ENCODE measurements around the gene CCSER1. TPM values are rescaled to one million over a fixed set of nuclear protein-coding genes. Genes with fewer than 3 reads are reported as not detected.

CCSER1 gene
- total RNA-seq, 1 experiment from 2014 or later: 0.05 TPM

DNA sequence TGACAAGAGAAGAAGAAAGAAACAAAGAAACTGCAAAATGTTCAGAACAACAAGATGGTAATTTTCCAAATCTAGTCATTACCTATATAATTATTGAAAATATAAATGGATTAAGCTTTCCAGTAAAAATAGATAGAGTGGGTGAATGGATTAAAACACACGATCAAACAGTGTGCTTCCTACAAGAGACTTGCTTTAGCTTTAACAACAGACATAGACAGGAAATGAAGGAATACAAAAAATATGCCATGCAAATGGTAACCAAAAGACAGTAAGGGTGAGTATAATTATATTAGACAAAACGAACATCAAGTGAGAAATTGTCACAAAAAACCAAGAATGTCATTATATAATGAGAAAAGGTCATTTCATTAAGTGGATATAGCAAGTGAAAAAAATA, 842.8 kb downstream of the CCSER1 start:
- H3K4me3 ChIP-seq (ENCODE audit: low read depth in 2 of 2, low read length in 2 of 2): no peak overlapping the region
- ATAC-seq (no peak), DNase-seq (ENCODE audit: low read depth, low spot score) (no peak)
- no peaks in the 10 kb centered on the region for H3K27me3 ChIP-seq (ENCODE audit: control insufficient read depth, insufficient read depth, low read length)
- no peak overlapping the region for H3K27ac ChIP-seq (ENCODE audit: low read length)
- H3K36me3 ChIP-seq (ENCODE audit: control insufficient read depth, insufficient read depth, low read length): no peaks in the 10 kb centered on the region
- H3K4me1 ChIP-seq (ENCODE audit: control insufficient read depth, insufficient read depth, low read length): no peaks in the 10 kb centered on the region
- no TSS peak for BruUV-seq (replicated peaks)
- in situ Hi-C loops (cut with HindIII; ENCODE audit: low pct_unique_long_range_greater_than_20kb, low sequenced_read_pairs) (no loop called here), intact Hi-C loops (cut with micrococcal nuclease; ENCODE audit: unreplicated experiment) (no loop called here)
- ChIA-PET POLR2A (no interaction called here), CTCF (no interaction called here)
- TF ChIP-seq, protein P1, sequence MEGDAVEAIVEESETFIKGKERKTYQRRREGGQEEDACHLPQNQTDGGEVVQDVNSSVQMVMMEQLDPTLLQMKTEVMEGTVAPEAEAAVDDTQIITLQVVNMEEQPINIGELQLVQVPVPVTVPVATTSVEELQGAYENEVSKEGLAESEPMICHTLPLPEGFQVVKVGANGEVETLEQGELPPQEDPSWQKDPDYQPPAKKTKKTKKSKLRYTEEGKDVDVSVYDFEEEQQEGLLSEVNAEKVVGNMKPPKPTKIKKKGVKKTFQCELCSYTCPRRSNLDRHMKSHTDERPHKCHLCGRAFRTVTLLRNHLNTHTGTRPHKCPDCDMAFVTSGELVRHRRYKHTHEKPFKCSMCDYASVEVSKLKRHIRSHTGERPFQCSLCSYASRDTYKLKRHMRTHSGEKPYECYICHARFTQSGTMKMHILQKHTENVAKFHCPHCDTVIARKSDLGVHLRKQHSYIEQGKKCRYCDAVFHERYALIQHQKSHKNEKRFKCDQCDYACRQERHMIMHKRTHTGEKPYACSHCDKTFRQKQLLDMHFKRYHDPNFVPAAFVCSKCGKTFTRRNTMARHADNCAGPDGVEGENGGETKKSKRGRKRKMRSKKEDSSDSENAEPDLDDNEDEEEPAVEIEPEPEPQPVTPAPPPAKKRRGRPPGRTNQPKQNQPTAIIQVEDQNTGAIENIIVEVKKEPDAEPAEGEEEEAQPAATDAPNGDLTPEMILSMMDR (IDR thresholded peaks at IDR 0.05): no peak
- no peak for TF ChIP-seq REST (IDR thresholded peaks at IDR 0.05; ENCODE audit: insufficient read depth in 1 of 2, low read depth in 2 of 2, low read length in 1 of 2)
- no peak for TF ChIP-seq SIN3A (IDR thresholded peaks at IDR 0.05; ENCODE audit: borderline replicate concordance, insufficient read depth, low read depth, low read length)
- no peak for TF ChIP-seq TCF7L2 (IDR thresholded peaks at IDR 0.05; ENCODE audit: low read depth, low read length)
- TF ChIP-seq POLR2AphosphoS5 (IDR thresholded peaks at IDR 0.05; ENCODE audit: low read depth, low read length): no peak
- H3K9me3 ChIP-seq (ENCODE audit: control insufficient read depth, insufficient read depth, low read depth, low read length): no peaks in the 10 kb centered on the region

GRCh38 chr4:90977726-90978125, 850.5 kb downstream of the CCSER1 start:
- no TSS peak for BruUV-seq (replicated peaks)
- in situ Hi-C loops (cut with HindIII; ENCODE audit: low pct_unique_long_range_greater_than_20kb, low sequenced_read_pairs): no loop called here
- intact Hi-C loops (cut with micrococcal nuclease; ENCODE audit: unreplicated experiment): no loop called here
- TF ChIP-seq, protein P1 (IDR thresholded peaks at IDR 0.05): no peak
- TF ChIP-seq TCF7L2 (IDR thresholded peaks at IDR 0.05; ENCODE audit: low read depth, low read length): no peak
- no peak for TF ChIP-seq POLR2AphosphoS5 (IDR thresholded peaks at IDR 0.05; ENCODE audit: low read depth, low read length)
- no peak for TF ChIP-seq SIN3A (IDR thresholded peaks at IDR 0.05; ENCODE audit: borderline replicate concordance, insufficient read depth, low read depth, low read length)
- no peak for TF ChIP-seq REST (IDR thresholded peaks at IDR 0.05; ENCODE audit: insufficient read depth in 1 of 2, low read depth in 2 of 2, low read length in 1 of 2)
- H3K4me1 ChIP-seq (ENCODE audit: control insufficient read depth, insufficient read depth, low read length): no peaks in the 10 kb centered on the region
- CTCF ChIA-PET: no interaction called here
- DNase-seq (ENCODE audit: low read depth, low spot score) (no peak), ATAC-seq (no peak)
- no peaks in the 10 kb centered on the region for H3K9me3 ChIP-seq (ENCODE audit: control insufficient read depth, insufficient read depth, low read depth, low read length)
- POLR2A ChIA-PET: no interaction called here
- no peaks in the 10 kb centered on the region for H3K36me3 ChIP-seq (ENCODE audit: control insufficient read depth, insufficient read depth, low read length)
- no peak overlapping the region for H3K27ac ChIP-seq (ENCODE audit: low read length)
- H3K4me3 ChIP-seq (ENCODE audit: low read depth in 2 of 2, low read length in 2 of 2): no peak overlapping the region
- no peaks in the 10 kb centered on the region for H3K27me3 ChIP-seq (ENCODE audit: control insufficient read depth, insufficient read depth, low read length)
